D721Med (cell line): ENCODE results near the gene NDE1.
"Not testable (repeated sequence)": the region's sequence is repeated elsewhere in the genome, so short reads cannot be mapped to it uniquely, and the experiment has no call there.

Experiments used
- DNase-seq: peaks from one replicate; pipeline ENCODE4 v3.0.0; 2011; ENCODE audit warnings: low spot score; ENCODE audit not compliant: insufficient read length
- FAIRE-seq: peaks from 2 replicates; lab custom pipeline; 2011; peaks lifted over from hg19 to GRCh38; lab: Jason Lieb, UNC
- CTCF ChIP-seq: IDR thresholded peaks from 2 replicates; pipeline ENCODE4 v1.5.1; 2012; ENCODE audit warnings: mild to moderate bottlenecking, control low read depth; ENCODE audit not compliant: insufficient read depth; ENCODE audit errors: missing control alignments

NDE1 gene

DNA sequence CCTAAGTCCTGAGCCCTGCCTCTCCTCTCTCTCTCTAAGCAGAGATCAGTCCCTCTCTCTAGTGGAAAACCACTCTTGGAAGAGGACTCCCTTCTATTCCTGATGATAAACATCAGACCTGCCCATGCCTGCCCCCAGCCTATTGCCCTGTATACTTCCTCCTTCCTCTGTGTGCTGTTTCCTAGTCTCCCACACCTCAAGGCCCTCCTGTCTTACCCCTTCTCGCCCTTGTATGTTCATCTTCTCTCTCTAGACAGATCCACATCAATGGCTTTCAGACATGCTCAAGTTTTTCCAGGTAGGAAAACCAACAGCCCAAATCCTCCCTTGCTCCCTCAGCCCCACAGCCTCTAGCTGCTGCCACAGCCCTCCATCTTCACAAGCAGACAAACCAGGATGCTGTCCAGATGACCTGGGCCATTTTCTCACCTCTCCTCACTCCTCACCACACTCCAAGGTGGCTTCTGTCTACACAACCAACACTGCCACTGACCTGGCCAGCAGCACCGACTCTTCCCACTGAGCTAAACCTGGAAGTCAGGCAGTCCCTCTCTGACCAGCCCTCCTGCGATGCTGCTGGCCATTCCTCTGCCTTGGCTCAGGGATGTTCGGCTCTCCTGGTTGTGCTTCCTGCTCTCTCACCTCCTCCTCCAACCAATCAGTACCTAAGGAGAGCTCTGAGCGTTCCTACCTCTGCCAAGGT lies 43.4 kb upstream of the NDE1 start:
- FAIRE-seq, result no peak
- no peak for DNase-seq
- no peak for TF ChIP-seq CTCF

GRCh38 chr16:15607221-15607699 lies 42.8 kb upstream of the NDE1 start:
- not testable (repeated sequence) for DNase-seq, FAIRE-seq

DNA sequence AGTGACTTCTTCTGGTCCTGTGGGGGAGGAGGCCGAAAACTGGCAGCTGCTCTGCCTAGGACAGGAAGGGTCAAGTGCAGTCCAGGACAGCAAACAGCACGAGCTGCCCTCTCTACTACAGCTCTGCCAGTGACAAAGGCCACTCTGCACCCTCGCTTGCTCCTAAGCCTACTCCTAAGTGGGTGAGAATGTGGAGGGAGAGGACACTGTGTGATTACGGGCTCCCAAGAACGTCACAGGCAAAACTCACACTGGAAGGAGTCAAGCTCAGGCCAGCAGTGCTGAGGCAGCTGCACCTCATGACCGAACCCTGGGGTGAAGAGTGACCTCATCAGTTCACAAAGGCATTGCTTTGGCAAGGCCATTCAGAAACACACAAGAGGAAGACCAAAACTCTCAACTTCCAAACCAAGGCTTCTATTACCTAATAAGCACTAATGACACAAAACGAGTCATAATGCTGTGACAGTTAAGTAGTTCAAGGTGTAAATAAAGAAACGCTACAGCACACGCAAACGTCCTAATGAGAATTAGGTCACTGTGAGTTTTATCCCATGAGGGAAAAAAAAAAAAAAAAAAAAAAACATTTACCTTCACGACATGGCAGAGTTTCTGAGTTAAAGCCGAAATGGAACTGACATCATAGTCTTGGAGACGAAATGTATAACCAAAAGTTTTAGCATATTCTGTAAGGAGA lies 42.2 kb upstream of the NDE1 start:
- DNase-seq, result no peak
- TF ChIP-seq CTCF, result no peak
- no peak for FAIRE-seq

GRCh38 chr16:15608398-15609285 lies 41.4 kb upstream of the NDE1 start:
- DNase-seq (no peak), FAIRE-seq (no peak)
- no peak for TF ChIP-seq CTCF

- FAIRE-seq (no peak), DNase-seq (no peak)
- no peak for TF ChIP-seq CTCF
Observed at GRCh38 chr16:15609286-15609649, 40.8 kb upstream of the NDE1 start.

DNA sequence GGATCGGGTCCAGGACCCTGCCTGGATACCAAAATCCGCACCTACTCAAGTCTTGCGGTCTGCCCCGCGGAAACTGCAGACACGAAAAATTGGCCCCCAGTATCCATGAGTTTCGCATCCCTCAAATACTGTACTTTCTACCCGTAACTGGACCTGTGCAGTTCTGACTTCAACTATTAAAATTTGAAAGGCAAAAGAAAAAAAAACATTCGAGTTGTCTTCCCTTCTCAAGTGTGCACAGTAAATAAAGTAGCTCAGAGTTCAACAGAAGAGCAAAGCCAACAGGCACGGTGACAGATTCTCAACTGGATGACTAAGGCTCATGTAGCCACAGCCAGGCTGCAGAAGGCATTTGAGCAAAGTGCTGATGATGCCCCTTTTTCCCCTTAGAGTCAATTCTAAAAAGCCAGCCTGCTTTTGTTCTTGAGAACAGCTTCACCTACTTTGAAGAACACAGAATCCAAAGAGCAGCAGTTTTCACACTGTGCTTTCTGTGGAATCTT lies 39.6 kb upstream of the NDE1 start:
- TF ChIP-seq CTCF, result no peak
- no peak for DNase-seq
- no peak for FAIRE-seq

DNA sequence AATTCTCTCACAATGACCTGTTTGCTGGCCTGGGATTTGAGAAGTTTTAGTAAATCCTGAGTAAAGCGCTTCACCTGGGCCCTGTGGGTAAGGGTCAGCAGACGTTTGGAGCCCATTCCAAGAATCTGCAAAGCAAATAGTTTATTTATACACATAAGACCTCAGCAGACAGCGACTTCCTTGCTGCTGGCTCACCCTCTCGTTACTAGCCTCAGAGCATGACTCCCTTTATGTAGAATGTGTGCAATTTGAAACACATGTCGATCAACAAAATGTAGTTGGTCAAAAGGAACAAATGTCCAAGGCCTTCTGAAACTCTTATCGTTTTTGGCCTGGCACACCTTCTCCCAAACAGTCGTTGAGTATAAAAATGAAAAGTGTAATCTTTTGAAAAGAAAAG lies 38.4 kb upstream of the NDE1 start:
- FAIRE-seq (no peak), DNase-seq (no peak)
- no peak for TF ChIP-seq CTCF
